GM13977 (cell line): ENCODE data around the gene AATK.
"Not testable (repeated sequence)": the region's sequence is repeated elsewhere in the genome, so short reads cannot be mapped to it uniquely, and the experiment has no call there.

ENCODE experiments used
- DNase-seq: peaks from one replicate; pipeline ENCODE4 v3.0.0; 2012; ENCODE audit warnings: low spot score
- CTCF ChIP-seq: IDR thresholded peaks from 2 replicates; pipeline ENCODE4 v1.5.1; 2012; ENCODE audit warnings: mild to moderate bottlenecking, control low read depth; ENCODE audit not compliant: insufficient read depth; ENCODE audit errors: extremely low read depth, missing control alignments
- in situ Hi-C: fragments of 300-500 bp; cut with MboI; formaldehyde crosslinking; loops from one replicate; pipeline ENCODE4 v1.12.0; 2022; ENCODE audit warnings: low sequenced_read_pairs, low pct_unique_long_range_greater_than_20kb, mixed read lengths, inconsistent platforms; ENCODE audit not compliant: unreplicated experiment

The AATK gene

GRCh38 chr17:81147701-81148100 lies 18.3 kb downstream of the AATK start:
- in situ Hi-C loops, result no loop called here
- DNase-seq, result no peak
- TF ChIP-seq CTCF, result no peak

- in situ Hi-C loops, DNase-seq: not testable (repeated sequence)
Observed at GRCh38 chr17:81146208-81146607, 19.8 kb downstream of the AATK start.

GRCh38 chr17:81144423-81144781 lies 21.6 kb downstream of the AATK start:
- in situ Hi-C loops, result no loop called here
- no peak for DNase-seq
- TF ChIP-seq CTCF, result no peak

- in situ Hi-C loops, result no loop called here
- TF ChIP-seq CTCF, result no peak
- no peak for DNase-seq
Observed at GRCh38 chr17:81143717-81144422, 22.2 kb downstream of the AATK start.

DNA sequence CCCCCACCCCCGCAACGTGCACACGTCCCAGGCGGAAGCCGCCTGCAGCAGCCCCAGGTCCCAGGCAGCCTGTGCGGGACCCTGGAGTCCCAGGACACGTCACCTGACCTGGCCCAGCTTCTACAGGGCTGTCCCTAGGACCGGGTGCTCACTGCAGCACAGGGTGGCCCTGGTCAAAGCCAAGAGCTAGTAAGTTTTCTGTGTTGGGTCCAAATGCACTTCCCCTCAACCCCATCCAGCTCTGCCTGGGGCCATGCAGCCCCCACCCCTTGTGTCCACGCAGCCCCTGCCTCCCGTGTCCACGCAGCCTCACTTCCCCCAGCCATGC lies 22.9 kb downstream of the AATK start:
- no peak for DNase-seq
- TF ChIP-seq CTCF, result no peak
- in situ Hi-C loops, result no loop called here

DNA sequence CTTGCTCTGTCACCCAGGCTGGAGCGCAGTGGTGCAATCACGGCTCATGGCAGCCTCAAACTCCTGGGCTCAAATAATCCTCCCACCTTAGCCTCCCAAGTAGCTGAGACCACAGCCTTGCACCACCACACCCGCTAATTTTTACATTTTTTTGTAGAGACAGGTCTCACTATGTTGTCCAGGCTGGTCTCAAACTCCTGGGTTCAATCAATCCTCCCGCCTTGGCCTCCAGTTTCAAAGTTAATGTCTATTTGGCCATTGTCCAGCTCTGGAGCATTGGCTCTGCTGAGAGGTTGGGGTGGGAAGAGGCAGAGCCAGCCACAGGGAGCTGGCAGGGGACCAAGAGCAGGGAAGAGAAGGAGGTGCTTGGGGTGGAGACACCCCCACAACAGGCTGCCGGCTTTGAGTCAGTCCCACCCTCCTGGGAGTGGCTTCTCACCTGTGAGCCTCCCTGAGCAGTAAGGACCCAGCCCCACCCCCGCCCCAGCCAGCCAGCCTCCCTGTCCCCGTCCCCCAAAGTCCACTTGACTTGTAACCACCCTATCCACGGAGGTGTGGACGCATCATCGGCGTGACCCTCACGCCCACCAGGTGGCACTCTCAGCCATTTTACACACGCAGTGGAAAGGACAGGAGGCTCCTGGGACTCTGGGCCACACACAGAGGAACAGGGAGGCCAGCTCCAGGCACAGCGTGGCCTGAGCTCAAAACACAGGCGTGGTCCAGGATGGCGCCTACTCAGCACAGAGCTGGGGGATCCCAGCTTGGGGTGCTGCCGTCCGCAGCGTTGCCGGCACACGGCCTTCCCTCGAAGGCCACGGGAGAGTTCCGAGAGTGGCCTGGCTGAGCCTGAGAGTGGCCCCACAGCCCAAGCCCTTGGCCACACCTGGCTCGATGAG lies 23.5 kb downstream of the AATK start:
- peak; percentile 85 for DNase-seq
- peak; percentile 78 for TF ChIP-seq CTCF
- in situ Hi-C loops, result no loop called here

- DNase-seq, result no peak
- TF ChIP-seq CTCF, result no peak
- in situ Hi-C loops, result no loop called here
Observed at GRCh38 chr17:81140695-81141094, 25.3 kb downstream of the AATK start.
